ENCODE results near the gene KHSRP. TPM values are rescaled to one million over a fixed set of nuclear protein-coding genes. Genes with fewer than 3 reads are reported as not detected.

KHSRP gene
- total RNA-seq, 1 donor from 2014 or later, result 81.9 TPM

DNA sequence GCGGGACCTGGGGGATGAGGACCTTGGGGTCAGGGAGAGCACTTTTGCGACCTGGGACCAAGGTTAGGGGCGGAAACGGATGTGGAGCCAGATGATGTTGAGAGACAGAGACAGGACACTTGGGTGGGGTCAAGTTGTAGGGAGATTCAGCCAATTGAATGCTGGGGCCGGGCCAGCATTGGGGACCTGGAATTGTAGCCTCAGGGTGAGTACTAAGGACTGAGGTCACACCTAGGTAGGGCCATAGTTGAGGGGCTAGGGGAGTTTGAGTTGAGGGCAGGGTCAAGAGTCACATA, 50.9 kb downstream of the KHSRP start:
- TF ChIP-seq, protein P1, sequence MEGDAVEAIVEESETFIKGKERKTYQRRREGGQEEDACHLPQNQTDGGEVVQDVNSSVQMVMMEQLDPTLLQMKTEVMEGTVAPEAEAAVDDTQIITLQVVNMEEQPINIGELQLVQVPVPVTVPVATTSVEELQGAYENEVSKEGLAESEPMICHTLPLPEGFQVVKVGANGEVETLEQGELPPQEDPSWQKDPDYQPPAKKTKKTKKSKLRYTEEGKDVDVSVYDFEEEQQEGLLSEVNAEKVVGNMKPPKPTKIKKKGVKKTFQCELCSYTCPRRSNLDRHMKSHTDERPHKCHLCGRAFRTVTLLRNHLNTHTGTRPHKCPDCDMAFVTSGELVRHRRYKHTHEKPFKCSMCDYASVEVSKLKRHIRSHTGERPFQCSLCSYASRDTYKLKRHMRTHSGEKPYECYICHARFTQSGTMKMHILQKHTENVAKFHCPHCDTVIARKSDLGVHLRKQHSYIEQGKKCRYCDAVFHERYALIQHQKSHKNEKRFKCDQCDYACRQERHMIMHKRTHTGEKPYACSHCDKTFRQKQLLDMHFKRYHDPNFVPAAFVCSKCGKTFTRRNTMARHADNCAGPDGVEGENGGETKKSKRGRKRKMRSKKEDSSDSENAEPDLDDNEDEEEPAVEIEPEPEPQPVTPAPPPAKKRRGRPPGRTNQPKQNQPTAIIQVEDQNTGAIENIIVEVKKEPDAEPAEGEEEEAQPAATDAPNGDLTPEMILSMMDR (IDR thresholded peaks at IDR 0.05; ENCODE audit: borderline replicate concordance), result no peak
- intact Hi-C loops (cut with micrococcal nuclease), result no loop called here
- H3K9me3 ChIP-seq (replicated peaks), result no peaks in the 10 kb centered on the region
- H3K4me3 ChIP-seq, result peak overlapping the region; percentile 99
- peaks cover 22% of the 10 kb centered on the region for H3K4me1 ChIP-seq
- no peaks in the 10 kb centered on the region for H3K27me3 ChIP-seq (ENCODE audit: low read depth)
- peak overlapping the region; percentile 100 for H3K27ac ChIP-seq (replicated peaks)
- DNase-seq, result no peak
- peaks cover 19% of the 10 kb centered on the region for H3K36me3 ChIP-seq

GRCh38 chr19:6373096-6373812, 51.4 kb downstream of the KHSRP start:
- TF ChIP-seq, protein P1 (IDR thresholded peaks at IDR 0.05; ENCODE audit: borderline replicate concordance), result no peak
- Histone ChIP-seq H3K9me3 (replicated peaks) (no peaks in the 10 kb centered on the region), H3K27ac (replicated peaks) (peak overlapping the region; percentile 100), H3K4me1 (peaks cover 22% of the 10 kb centered on the region), H3K4me3 (peak overlapping the region; percentile 99), H3K36me3 (peaks cover 20% of the 10 kb centered on the region), H3K27me3 (ENCODE audit: low read depth) (no peaks in the 10 kb centered on the region)
- intact Hi-C loops (cut with micrococcal nuclease), result no loop called here
- peak; percentile 99 for DNase-seq

GRCh38 chr19:6372594-6373095, 52.0 kb downstream of the KHSRP start, which contains the start of gene ALKBH7:
Gene ALKBH7 (plus strand): TSS chr19:6372794. CDS start chr19:6372821, 27 bp downstream.
- Histone ChIP-seq H3K4me3 (peak within 1 kb of the TSS; percentile 99), H3K36me3 (peaks cover 26% of the 10 kb centered on the region), H3K4me1 (peaks cover 22% of the 10 kb centered on the region), H3K27ac (replicated peaks) (peak within 1 kb of the TSS; percentile 100), H3K27me3 (ENCODE audit: low read depth) (no peaks in the 10 kb centered on the region), H3K9me3 (replicated peaks) (no peaks in the 10 kb centered on the region)
- peak; percentile 97 for DNase-seq
- TF ChIP-seq, protein P1 (IDR thresholded peaks at IDR 0.05; ENCODE audit: borderline replicate concordance), result no peak
- intact Hi-C loops (cut with micrococcal nuclease), result no loop called here

DNA sequence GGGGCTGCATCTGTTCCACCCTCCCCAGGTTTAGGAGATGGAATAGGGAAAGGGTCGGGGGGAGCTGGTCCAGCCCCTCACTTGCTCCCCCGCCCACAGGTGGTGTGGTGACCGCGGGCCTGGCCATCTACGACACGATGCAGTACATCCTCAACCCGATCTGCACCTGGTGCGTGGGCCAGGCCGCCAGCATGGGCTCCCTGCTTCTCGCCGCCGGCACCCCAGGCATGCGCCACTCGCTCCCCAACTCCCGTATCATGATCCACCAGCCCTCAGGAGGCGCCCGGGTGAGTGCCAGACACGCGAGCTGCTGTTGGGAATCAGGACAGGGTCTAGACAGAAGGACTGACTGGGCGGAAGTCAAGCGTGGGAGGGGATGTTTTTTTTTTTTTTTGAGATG, 60.3 kb downstream of the KHSRP start:
- no peaks in the 10 kb centered on the region for H3K9me3 ChIP-seq (replicated peaks)
- H3K4me1 ChIP-seq, result peaks cover 15% of the 10 kb centered on the region
- intact Hi-C loops (cut with micrococcal nuclease), result no loop called here
- H3K27ac ChIP-seq (replicated peaks), result no peak overlapping the region
- TF ChIP-seq, protein P1 (IDR thresholded peaks at IDR 0.05; ENCODE audit: borderline replicate concordance), result no peak
- no peaks in the 10 kb centered on the region for H3K27me3 ChIP-seq (ENCODE audit: low read depth)
- H3K36me3 ChIP-seq, result peaks cover 64% of the 10 kb centered on the region
- no peak overlapping the region for H3K4me3 ChIP-seq
- no peak for DNase-seq

Small RNA genes within 50 kb of the gene (microRNA-seq; reads per million reads assigned to microRNA genes)
- gene MIR3940 (0.94 reads per million), gene MIR6790 (not detected), gene MIR6885 (not detected)

Other genes starting within 250 kb of the KHSRP start
- 36.0 TPM for gene MLLT1, start 144.8 kb downstream of the KHSRP start, total RNA-seq
- not detected for gene ACER1, start 91.2 kb downstream of the KHSRP start, total RNA-seq
- 72.3 TPM for gene CLPP, start 63.3 kb downstream of the KHSRP start, total RNA-seq
- 142 TPM for gene ALKBH7, start 52.0 kb downstream of the KHSRP start, total RNA-seq
- 1.2 TPM for gene PSPN, start 48.9 kb downstream of the KHSRP start, total RNA-seq
- 33.8 TPM for gene GTF2F1, start 31.6 kb downstream of the KHSRP start, total RNA-seq
- gene SLC25A41, start 9.0 kb upstream of the KHSRP start, total RNA-seq, result 0.16 TPM
- gene SLC25A23, start 35.0 kb upstream of the KHSRP start, total RNA-seq, result 116 TPM
- not detected for gene CRB3, start 39.5 kb upstream of the KHSRP start, total RNA-seq
- gene DENND1C, start 57.0 kb upstream of the KHSRP start, total RNA-seq, result 1.2 TPM
- 3.3 TPM for gene TUBB4A, start 77.5 kb upstream of the KHSRP start, total RNA-seq
- gene TNFSF9, start 106.2 kb upstream of the KHSRP start, total RNA-seq, result 0.38 TPM
- gene CD70, start 166.3 kb upstream of the KHSRP start, total RNA-seq, result not detected
- 0.30 TPM for gene TNFSF14, start 245.3 kb upstream of the KHSRP start, total RNA-seq